ENCODE data around the gene SAMD1. TPM values are rescaled to one million over a fixed set of nuclear protein-coding genes. Genes with fewer than 3 reads are reported as not detected.

SAMD1 gene
- total and polyA plus RNA-seq, 9 of the 15 experiments (the other 6 are each of a cell fraction or from before 2014, with no cell fraction given), result 2.9 to 96.0 (median 43.5) TPM

- TF ChIP-seq RERE (CRISPR knock-in tag; IDR thresholded peaks at IDR 0.05; ENCODE audit: borderline replicate concordance) (no peak), ZNF232 (CRISPR knock-in tag; IDR thresholded peaks at IDR 0.05) (no peak), RBM22 (IDR thresholded peaks at IDR 0.05; ENCODE audit: low read depth, low read length, poor library complexity, severe bottlenecking) (no peak), BCOR (IDR thresholded peaks at IDR 0.05) (0 out of 2 replicates have a peak, but pooled peaks have one; percentile 35), ZBTB8A (IDR thresholded peaks at IDR 0.05; ENCODE audit: partially characterized antibody) (no peak), HSF4 (CRISPR knock-in tag; IDR thresholded peaks at IDR 0.05; ENCODE audit: borderline replicate concordance) (no peak), ZNF511 (CRISPR knock-in tag; IDR thresholded peaks at IDR 0.05) (peak; percentile 51; the same call in 1 of the 2 replicates), NCOR1 (IDR thresholded peaks at IDR 0.05) (peak; percentile 49; the same call in 1 of the 2 replicates), MCM5 (IDR thresholded peaks at IDR 0.05; ENCODE audit: low read depth) (no peak), ZNF561 (CRISPR knock-in tag; conservative IDR thresholded peaks at IDR 0.05) (no peak), E2F3 (CRISPR knock-in tag; IDR thresholded peaks at IDR 0.05) (0 out of 2 replicates have a peak, but pooled peaks have one; percentile 26), ZFP36 (IDR thresholded peaks at IDR 0.05; ENCODE audit: low read depth, low read length, partially characterized antibody) (no peak), BRF1 (IDR thresholded peaks at IDR 0.05; ENCODE audit: borderline replicate concordance, extremely low read depth, insufficient read length) (no peak), ZNF699 (CRISPR knock-in tag; IDR thresholded peaks at IDR 0.05; ENCODE audit: insufficient replicate concordance) (no peak), KAT7 (CRISPR knock-in tag; IDR thresholded peaks at IDR 0.05; ENCODE audit: borderline replicate concordance) (0 out of 2 replicates have a peak, but pooled peaks have one; percentile 10), CHD2 (IDR thresholded peaks at IDR 0.05; ENCODE audit: low read depth, low read length) (no peak), MLLT1 (IDR thresholded peaks at IDR 0.05) (no peak), HDAC2 (IDR thresholded peaks at IDR 0.05) (peak; percentile 89), ARNT (IDR thresholded peaks at IDR 0.05) (peak in 1 of 2 experiments; percentile 69; a peak in 1 of 4 replicates), RFX1 (IDR thresholded peaks at IDR 0.05) (peak; percentile 89), HDAC1 (IDR thresholded peaks at IDR 0.05) (peak in 1 of 2 experiments; percentile 55; a peak in 2 of 4 replicates), ZNF3 (CRISPR knock-in tag; IDR thresholded peaks at IDR 0.05) (no peak)
These were observed 23.3 kb upstream of the SAMD1 start (continued) for GRCh38 chr19:14113762-14114414.
